GM19438 (cell line): Measurements from ENCODE around the gene UGT1A4.

Source experiments
- ATAC-seq: cut with Tn5 transposase; IDR thresholded peaks from one replicate; pipeline ENCODE4 v1.9.1; 2021; ENCODE audit warnings: low read depth; ENCODE audit not compliant: unreplicated experiment

The UGT1A4 gene

DNA sequence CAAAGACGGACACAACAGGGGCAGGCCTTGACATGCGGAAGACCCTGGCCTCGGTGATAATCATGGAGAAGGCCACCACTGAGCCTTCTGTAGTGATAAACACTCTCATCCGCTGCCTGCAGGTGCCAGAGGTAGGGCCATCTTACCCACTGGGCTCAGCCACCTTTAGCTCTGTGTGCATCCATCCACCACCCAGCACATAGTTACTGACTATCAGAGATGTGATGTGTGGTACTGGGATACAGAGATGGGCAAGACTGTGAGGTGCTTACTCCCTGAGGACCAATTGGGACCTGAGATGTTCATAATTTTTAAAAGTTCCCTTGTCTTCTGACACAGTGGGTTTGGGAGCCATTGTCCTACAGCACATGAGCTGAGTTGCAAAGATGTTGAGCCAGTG lies 61.2 kb downstream of the UGT1A4 start:
- no peak for ATAC-seq

DNA sequence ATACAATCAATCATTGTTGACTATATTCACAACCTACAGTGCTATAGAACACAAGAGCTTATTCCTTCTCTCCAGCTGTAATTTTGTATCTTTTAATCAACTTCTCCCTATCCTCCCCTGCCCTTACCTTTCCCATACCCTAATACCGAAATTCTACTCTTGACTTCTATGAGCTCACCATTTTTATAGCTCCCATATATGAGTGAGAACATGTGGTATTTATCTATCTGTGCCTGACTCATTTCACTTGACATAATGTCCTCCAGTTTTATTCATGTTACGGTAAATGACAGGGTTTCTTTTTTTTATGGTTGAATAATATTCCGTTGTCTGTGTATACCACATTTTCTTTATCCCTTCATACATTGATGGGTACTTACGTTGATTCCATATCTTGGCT lies 62.2 kb downstream of the UGT1A4 start:
- ATAC-seq = no peak

DNA sequence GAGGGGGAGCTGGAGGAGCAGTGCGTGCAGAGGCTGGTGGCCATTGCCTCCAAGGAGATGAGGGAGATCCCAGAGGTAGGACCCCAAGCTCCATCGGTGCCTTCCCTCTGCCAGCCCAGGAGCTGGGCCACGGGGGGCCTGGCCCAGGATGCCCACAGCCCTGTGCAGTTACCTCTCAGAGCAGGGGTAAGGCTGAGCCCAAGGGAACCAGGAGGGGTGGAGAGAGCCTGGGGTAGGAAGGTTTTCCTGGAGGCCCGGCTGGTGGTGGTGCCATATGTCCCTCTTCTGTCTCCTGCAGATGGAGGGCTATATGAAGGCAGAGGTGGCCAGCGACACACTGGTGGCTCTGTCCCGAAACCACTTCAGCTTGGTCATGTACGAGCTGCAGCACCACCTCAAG lies 71.0 kb downstream of the UGT1A4 start:
- ATAC-seq = no peak

DNA sequence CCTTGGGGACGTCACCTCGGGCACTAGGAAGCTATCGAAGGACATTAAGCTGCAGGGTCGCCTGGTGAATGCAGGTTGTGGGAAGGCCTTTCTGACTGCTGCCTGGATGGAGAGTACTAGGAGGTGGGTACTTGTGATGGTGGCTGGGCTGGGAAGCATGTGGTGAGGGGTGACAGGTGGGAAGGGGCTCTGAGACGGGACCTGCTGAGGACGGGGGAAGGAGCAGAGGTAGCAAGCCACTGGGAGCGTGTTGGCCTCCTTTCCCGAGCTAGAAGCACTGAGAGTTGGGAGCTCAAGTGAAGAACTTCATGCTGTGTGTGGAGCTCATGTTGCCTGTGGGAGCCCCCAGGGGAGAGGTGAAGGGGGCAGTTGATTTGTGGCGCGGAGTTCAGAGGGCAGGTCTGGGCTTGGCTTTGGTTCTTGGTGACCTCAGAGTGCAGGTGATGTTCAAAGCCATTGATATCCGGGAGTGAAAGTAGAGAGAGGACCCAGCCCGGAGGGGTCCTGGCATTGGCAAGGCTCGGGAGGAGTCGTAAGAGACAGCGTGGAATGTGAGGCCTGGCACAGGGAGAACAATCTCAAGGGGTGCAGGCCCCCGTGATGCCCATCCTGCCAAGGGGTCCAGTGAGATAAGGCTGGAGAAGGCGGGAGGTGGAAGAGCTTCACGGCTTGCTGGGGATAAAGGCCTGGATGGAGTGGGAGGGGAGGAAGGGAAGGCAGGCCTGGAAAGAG lies 72.8 kb downstream of the UGT1A4 start:
- ATAC-seq = no peak

DNA sequence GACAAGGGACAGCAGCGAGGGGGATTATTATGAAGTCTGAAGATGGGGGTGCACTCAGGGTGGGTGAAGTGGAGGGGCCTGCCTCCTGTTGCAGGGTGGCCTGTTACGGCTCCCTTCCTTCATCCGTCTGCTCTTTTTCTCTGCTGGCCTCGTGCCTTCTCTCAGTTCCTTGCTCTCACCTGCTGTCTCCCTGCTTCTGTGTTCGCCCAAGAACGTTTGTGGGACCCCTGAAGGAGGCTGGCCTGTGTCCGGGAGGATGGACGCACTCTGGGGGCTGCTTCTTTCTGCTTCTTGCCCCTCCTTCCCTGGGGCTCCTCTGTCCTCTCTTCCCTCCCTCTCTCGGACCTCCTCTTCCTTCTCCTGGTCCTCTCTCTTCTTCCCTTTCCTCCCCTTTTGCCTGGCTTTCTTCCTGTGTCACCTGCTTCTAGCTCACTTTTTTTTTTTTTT lies 73.4 kb downstream of the UGT1A4 start:
- ATAC-seq = no peak

DNA sequence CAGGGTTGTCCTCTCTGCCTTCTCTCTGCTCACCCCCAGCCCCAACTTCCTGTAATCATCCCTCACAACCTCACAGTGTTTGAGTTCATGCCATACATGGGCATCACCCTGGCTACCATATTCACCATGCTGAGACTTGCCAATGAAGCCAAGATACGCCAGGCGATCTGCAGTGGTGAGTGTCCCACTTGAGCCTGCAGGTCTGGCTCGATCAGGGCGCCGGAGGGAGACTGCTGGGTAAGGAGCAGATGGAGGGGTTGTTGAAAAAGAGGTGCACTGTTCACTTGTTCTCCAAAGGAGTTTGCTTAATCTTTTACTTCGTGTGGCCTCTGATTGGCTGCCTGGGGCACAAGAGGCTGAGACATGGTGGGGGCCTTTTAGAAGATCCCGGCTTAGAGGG lies 74.2 kb downstream of the UGT1A4 start:
- no peak for ATAC-seq

DNA sequence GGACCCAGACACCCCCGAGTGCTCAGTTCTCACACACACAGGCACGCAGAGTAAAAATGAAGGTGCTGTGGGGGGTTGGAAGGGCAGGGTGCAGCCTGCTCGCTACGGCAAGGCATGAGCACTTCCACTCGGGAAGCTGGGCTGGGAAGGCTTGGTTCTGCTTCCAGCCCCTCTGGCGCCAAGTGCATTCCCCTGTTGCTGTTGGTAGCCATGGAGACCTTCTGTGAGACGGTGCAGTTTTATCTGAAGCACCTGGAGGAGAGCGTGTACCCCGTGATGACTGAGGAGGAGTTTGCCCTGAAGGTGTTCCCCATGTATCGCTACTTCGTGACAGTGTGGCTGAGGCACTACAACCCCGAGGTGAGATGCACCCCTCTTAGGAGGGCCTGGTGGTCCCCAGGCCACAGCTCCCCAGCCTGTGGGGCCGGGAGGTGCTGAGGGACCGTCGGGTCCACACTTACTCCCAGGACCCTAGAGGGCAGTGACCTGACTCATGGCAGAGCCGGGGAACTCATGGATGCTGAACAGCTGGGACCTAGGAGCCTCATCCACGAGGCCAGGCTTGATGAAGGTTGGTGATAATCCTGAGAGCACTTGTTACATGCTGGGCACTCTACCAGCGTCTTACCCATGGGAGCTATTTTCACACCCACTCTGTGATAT lies 75.1 kb downstream of the UGT1A4 start:
- no peak for ATAC-seq

DNA sequence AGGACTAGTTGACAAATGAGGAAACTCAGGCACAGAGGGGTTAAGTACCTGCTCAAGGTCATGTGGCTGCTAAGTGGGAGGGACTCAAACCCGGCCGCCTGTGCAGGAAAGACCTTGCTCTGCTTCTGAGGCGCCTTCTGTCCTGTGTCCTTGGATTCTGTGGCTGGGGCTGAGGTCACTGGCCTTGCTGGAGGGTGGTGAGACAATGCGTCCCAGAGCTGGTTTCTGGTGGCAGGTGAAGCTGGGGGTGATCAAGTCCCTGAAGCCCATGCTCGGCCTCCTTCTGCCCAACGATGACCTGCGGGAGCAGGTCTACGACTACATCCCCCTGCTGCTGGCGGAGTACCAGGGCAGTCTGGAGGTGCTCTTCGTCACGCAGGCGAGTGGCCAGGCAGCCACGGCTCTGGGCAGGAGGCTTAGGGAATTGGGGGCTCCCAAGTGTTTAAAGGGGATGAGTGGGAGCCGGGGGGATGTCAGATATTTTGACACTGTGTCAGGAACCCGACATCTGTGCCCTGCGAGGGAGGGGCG lies 75.7 kb downstream of the UGT1A4 start:
- no peak for ATAC-seq

DNA sequence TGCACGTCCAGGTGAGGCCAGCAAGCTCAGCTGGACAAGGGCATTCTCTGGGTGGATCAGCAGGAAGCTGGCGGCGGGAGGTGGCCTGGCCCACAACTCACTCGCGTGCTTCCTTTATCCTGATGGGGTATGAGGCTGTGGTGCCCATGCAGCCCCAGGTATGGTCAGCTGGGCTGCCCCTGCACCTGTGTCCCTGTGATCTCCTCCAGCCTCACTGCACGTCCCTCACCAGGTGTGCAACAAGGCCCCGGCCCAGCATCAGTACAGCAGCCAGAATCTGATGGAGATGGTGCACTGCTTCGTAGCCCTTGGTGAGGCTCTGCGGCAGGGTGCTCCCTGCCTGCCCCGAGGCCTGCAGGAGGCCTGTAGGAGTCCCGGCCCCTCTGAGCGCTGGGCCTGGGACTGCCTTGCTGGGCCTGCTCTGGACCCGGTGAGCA lies 77.2 kb downstream of the UGT1A4 start:
- no peak for ATAC-seq

DNA sequence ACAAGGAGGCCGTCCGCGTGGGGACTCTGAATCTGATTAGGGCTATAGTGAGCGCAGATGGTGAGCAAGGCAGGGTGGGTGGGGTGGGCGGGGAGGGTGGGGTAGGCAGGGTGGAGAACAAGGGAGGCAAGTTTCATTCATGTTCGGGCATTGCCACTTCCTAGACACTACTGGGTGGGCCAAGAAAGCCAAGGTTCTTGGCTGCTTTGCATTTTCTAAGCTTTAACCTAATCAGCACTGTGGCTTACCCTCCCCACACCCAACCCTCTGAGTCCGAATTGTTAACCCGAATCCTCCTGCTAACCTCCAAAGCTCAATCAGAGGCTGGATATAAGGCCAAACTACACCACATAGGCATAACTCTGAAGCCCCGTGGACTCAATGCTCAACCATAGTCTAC lies 77.7 kb downstream of the UGT1A4 start:
- no peak for ATAC-seq

DNA sequence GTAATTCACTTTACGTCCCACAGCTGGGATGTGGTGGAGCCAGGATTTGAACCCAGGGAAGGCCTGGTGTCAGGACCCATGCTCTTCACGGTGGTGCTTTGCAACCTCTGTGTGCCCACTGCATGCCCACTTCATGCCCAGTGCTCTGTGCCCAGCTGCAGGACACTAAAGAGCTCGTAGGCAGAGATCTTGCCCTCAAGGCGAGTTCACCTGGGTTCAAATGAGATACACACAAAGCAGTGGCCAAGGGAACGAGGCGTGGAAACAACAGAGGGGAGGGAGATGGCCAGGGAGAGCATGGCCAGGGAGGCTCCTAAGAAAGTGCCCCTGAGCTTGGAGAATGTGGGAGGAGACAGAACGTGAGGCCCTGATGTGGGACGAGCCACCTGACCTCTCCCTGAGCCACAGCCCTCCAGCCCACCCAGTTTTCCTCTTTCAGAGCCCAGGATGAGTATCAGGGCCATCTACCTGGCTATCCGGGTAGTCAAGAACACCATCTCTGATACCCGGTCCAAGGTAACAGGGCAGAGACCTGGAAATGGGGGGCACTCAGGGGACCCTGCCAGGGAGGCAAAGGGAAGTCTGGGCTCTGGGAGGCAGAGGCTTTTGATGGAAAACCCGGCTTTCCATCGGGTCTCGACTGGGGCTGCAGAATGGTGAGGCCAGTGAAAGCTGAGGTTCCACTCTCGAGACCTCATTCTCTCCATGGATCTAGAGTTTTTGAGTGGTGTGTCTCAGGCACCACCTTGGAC lies 80.0 kb downstream of the UGT1A4 start:
- ATAC-seq = no peak

DNA sequence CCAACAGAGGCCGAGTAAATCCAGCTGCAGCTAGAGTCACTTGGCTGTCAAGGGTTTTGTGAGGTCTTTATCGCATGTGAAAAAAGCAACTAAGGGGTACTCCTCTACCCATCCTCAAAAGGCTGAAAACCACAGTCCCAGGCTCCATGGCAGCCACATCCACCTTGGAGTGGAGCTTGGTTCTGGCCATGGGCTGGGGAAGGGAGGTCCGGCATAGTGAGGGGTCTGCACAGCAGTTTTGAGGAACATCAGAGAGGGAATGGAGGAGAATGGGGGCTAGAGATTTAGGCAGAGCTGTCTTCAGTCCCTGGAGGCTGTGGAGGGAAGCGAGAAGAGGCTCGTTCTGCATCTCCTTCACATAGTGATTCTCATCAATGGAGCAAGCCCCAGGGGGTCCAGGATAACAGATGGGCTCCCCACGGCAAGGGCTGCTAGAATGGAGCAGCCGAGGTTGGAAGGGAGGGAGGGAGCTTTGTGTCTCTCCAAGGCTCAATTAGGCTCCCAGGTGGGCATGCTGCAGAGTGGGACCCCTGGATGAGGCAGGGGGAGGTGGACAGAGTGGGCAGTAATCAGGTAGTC lies 80.6 kb downstream of the UGT1A4 start:
- ATAC-seq = no peak

DNA sequence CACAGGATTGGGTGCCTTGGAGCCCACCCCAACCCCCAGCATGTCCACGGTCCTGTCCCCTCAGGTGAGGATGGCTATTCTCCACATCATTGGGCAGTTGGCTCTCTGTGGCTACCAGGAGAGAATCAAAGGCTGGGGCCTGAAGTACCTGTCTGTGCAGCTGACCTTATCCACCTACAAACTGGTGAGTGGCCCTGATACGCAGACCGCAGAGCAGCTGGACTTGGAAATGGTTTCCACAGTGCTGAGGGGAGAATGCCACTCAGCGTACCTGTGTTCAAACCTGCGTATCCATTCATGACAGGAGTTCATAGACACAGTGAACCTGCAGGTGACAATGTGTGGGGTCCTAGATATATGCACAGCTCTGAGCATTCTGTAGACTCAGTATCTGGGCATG lies 81.2 kb downstream of the UGT1A4 start:
- ATAC-seq = no peak

DNA sequence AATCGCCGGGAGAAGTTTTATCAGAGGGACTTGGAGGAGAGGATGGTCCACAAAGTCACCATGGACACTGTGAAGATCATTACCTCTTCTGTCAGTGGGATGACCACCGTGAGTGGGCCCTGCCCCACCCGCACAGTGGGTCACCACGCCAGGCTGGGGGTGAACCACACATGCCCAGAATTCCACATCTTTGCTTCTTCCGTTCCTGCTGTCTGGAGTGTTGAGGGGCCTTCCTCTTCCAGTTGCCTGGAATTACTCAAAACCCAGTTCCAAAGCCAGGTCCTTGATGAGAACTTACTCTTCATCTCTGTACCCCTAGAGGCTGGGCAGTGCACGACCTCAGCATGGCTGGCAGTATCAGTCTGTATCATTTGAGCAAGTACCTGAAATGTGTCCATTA lies 81.7 kb downstream of the UGT1A4 start:
- ATAC-seq = no peak

DNA sequence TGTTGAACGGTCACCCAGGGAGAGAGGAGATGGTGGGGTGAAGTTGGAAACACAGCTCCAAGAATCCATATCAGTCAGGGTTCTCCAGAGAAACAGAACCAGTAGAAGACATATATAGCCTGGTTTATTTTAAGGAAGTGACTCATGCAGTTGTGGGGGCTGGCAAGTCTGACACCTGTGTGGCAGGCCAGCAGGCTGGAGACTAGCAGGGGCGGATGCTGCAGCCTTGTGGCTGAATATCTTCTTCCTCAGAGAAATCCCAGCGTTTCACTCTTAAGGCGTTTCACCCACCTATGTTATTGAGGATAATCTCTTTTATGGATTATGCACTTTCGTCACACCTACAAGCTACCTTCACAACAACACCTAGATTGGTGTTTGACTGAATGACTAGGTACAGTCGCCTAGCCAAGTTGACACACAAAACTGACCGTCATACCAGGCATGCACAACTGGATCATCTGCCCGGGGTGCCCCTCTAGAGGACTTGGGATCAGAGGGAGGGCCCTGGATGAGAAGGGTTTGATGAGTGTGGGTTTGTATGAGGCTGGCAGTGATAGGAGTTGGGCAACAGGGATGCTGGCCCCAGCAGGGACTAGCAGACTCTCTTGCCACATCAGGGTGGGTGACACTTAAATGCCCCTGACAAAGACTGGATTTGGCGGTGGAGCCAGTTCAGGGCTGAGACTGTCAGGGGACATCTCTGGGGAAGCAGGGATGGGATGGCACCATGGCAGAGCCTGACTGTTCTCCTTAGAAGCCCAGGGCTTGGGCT lies 83.0 kb downstream of the UGT1A4 start:
- no peak for ATAC-seq

DNA sequence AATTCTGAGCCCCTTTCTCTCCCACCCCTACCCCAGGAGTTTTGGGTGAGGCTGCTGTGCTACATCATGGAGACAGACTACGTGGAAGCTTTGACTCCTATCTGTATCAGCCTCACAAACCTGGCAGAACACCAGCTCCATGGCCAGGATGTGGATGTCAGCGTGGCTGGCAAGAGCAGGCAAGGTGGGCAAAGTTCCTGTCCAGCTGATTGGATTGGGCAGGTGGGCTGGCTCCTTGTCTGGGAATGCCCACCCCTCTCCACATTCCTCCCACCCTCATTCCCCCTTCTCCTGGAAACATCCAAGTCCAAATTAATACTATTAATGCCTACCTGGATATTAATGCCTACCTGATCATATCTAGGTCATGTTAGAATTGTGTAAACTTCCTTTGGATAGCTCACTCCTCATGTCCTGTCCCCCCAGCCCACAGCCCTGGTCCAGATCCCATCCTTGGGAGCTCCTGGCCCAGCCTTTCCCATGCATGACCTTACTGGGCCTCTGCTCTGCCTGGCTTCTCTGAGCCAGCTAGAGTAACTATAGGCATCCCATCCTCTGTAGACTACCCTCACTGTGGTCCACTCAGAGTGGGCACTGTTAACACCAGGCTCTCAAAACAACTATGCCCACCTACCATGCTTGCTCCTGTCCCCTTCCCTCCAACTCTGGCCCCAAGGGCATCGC lies 83.7 kb downstream of the UGT1A4 start:
- ATAC-seq = no peak

DNA sequence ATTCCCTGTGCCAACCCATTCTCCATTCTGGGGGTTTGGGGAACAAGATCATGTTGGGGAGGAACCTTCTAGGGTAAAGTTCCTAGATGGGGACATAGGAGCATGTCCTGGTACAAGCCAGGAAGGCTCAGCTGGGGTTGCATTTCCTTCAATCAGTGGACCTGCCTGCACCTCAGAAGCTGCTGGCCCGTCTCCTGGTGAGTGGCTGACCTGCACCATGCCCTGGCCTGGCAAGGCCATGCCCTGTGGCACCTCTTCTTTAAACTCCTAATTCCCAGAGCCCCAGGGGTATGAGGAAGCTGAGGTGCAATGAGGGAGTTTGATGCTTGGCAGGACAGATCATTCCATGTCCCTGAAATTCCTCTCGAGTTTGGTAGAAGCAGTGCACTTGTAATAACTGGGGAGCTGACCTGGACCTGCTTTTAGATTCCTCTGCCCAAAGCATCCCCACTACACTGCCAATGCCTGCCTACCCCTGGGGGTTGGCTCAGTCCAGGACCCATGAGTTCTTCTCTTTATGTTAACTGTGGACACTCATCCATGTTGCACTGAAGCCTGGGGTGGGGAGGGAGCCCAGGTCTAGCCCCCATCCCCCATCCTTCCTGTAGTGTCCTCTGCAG lies 84.9 kb downstream of the UGT1A4 start:
- ATAC-seq = no peak

DNA sequence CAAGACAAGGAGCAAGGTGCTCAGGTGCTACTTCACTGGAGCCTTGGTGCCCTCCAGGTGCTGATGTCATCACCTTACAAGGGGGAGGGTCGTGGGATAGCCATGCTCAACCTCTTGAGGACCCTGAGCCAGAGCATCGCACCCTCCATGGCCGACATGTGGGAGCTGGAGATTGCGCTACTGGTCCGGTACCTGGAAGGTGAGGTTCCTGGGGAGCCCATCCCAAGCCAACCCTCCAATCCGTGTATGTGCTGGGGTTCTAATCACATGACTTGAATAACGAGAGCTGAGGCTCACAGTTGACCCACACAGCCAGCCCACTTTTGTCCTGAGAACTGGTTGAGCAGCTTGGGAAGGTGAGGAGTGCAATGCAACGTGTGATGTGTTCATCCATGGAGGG lies 85.5 kb downstream of the UGT1A4 start:
- no peak for ATAC-seq

DNA sequence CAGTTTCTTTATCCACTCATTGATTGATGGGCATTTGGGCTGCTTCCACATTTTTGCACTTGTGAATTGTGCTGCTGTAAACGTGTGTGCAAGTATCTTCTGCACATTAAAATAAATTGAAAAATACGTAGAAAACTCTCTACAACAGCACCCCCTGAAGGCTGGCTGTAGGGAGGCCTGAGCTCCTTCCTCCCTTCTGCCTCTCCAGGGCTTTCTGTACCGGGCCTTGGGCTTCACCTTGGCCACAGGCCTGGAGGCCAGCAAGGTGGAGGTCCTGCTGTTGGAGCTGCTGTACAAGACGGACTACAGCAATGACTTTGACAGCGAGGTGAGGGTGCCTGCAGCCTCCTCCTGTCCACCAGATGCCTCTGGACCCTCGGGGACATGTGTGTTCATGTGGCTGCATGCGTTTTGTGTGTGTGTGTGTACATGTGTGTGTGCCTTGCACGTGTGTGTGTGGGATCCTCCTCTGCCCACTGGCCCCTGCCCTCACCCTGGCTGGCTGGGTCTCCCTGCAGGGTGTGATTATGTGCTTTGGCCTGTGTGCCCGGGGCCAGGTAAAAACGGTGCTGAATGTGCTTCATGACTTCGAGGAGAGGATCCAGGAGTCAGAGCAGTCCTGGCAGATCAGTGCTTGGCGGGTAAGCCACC lies 88.8 kb downstream of the UGT1A4 start:
- no peak for ATAC-seq
